K562 (cell line): ENCODE results near the gene DIO3. TPM values are rescaled to one million over a fixed set of nuclear protein-coding genes. Genes with fewer than 3 reads are reported as not detected.

Experiments
- ATAC-seq: fragments of 200-7000 bp; cut with Tn5 transposase; 3 replicates; pipeline ENCODE4 v1.9.1; 2020; ENCODE audit warnings: moderate library complexity
- BruUV-seq: library from RNA; stranded (reverse); fragments of 400-500 nt; replicated peaks from 2 replicates; lab custom pipeline; 2021; lab: Mats Ljungman, UMichigan
- CTCF ChIA-PET: fragments of 300-600 bp; formaldehyde crosslinking; extraction: SDS; loops from one replicate; lab custom pipeline; 2021; ENCODE audit warnings: low intra/inter-chr PET ratio; lab: Yijun Ruan, JAX
- POLR2A ChIA-PET: fragments of 300-600, 350-650 bp; sonication (Branson Sonifier 250); formaldehyde crosslinking; extraction: SDS; loops from one replicate; lab custom pipeline; 2021; ENCODE audit warnings: antibody characterized with exemption, inconsistent platforms; lab: Yijun Ruan, JAX
- DNase-seq, 4 experiments: peaks; one replicate each; pipeline versions ENCODE4 v3.0.0 to v3.0.0-alpha.2; 2011 to 2018; ENCODE audit warnings: low spot score in 3 of 4, mixed read lengths in 3 of 4; ENCODE audit errors: extremely low read depth in 1 of 4
- FAIRE-seq: peaks from 2 replicates; lab custom pipeline; 2011; peaks lifted over from hg19 to GRCh38; lab: Jason Lieb, UNC
- H2AFZ ChIP-seq: 2 replicates; pipeline ENCODE4 v1.6.0; 2011; ENCODE audit warnings: low read depth, low read length, control low read depth, inconsistent platforms
- H3K27ac ChIP-seq: fragments of 200-600 bp; 3 replicates; pipeline ENCODE4 v1.8.0; 2011; ENCODE audit warnings: low read depth, mild to moderate bottlenecking, control low read depth, inconsistent platforms, low read length, moderate library complexity, mixed read lengths; ENCODE audit errors: extremely low read depth
- H3K27me3 ChIP-seq, 2 experiments: fragments of 300-600 bp in 1 of 2; 2 replicates in 1 of 2; 3 replicates in 1 of 2; pipeline versions ENCODE4 v1.6.0 to v1.8.0; 2011; ENCODE audit warnings: inconsistent platforms in 2 of 2, low read length in 2 of 2, mild to moderate bottlenecking in 1 of 2, mixed read lengths in 1 of 2, moderate library complexity in 1 of 2; ENCODE audit not compliant: control insufficient read depth in 2 of 2, insufficient read depth in 2 of 2
- H3K36me3 ChIP-seq: fragments of 300-600 bp; 3 replicates; pipeline ENCODE4 v1.8.0; 2011; ENCODE audit warnings: mild to moderate bottlenecking, low read length, inconsistent platforms; ENCODE audit not compliant: control insufficient read depth, insufficient read depth
- H3K4me1 ChIP-seq, 2 experiments: fragments of 200-600 bp in 1 of 2; replicated peaks in 1 of 2; 2 replicates in 1 of 2; 3 replicates in 1 of 2; pipeline versions ENCODE4 v1.5.1 to v1.8.0; 2011; ENCODE audit warnings: inconsistent platforms in 2 of 2, low read length in 2 of 2, mild to moderate bottlenecking in 1 of 2, mixed read lengths in 1 of 2, moderate library complexity in 1 of 2; ENCODE audit not compliant: control insufficient read depth in 2 of 2, insufficient read depth in 2 of 2
- H3K4me2 ChIP-seq: 2 replicates; pipeline ENCODE4 v1.6.1; 2011; ENCODE audit warnings: low read length, control low read depth, inconsistent platforms, mixed read lengths; ENCODE audit not compliant: insufficient read depth
- H3K4me3 ChIP-seq: fragments of 200-600 bp; sonication (generic), shearing (Covaris generic); 2 replicates; pipeline ENCODE4 v1.5.1; 2016; ENCODE audit warnings: control low read depth, inconsistent platforms
- H3K79me2 ChIP-seq: fragments of 200-600 bp; 3 replicates; pipeline ENCODE4 v1.8.0; 2011; ENCODE audit warnings: low read length, inconsistent platforms; ENCODE audit not compliant: control insufficient read depth, insufficient read depth
- H3K9ac ChIP-seq, 2 experiments: 2 replicates each; pipeline versions ENCODE4 v1.6.0 to v1.6.1; 2011; ENCODE audit warnings: low read depth in 2 of 2, low read length in 2 of 2, control low read depth in 1 of 2, inconsistent platforms in 1 of 2, mild to moderate bottlenecking in 1 of 2, mixed read lengths in 1 of 2; ENCODE audit not compliant: insufficient read depth in 1 of 2
- H3K9me1 ChIP-seq: one replicate; pipeline ENCODE4 v1.6.0; 2011; ENCODE audit warnings: inconsistent platforms, mild to moderate bottlenecking, low read length, moderate library complexity; ENCODE audit not compliant: control insufficient read depth, insufficient read depth
- H3K9me3 ChIP-seq: replicated peaks from 2 replicates; pipeline ENCODE4 v1.5.1; 2011; ENCODE audit warnings: low read depth, low read length, inconsistent platforms; ENCODE audit not compliant: control insufficient read depth, insufficient read depth
- H4K20me1 ChIP-seq: replicated peaks from 2 replicates; pipeline ENCODE4 v1.6.1; 2011; ENCODE audit warnings: low read length, inconsistent platforms, mixed read lengths; ENCODE audit not compliant: control insufficient read depth, insufficient read depth
- KDM5B ChIP-seq: fragments of 200-600 bp; sonication (generic); IDR thresholded peaks from 2 replicates; pipeline ENCODE4 v1.6.1; 2012; ENCODE audit warnings: low read depth, mild to moderate bottlenecking, moderate library complexity, low read length, control low read depth, inconsistent platforms; ENCODE audit not compliant: insufficient replicate concordance
- NFXL1 ChIP-seq: fragments of 450-650 bp; formaldehyde crosslinking; IDR thresholded peaks from 2 replicates; pipeline ENCODE4 v1.4.0; 2021; ENCODE audit warnings: mild to moderate bottlenecking
- NR2F6 ChIP-seq: fragments of 450-650 bp; formaldehyde crosslinking; IDR thresholded peaks from 2 replicates; pipeline ENCODE4 v1.4.0; 2020; ENCODE audit warnings: mild to moderate bottlenecking
- POU5F1 ChIP-seq: fragments of 150-350 bp; IDR thresholded peaks from 2 replicates; pipeline ENCODE4 v1.6.1; 2014; ENCODE audit warnings: borderline replicate concordance, low read length, low read depth, mild to moderate bottlenecking; ENCODE audit not compliant: partially characterized antibody
- RBM15 ChIP-seq: fragments of 200-400 bp; formaldehyde crosslinking; IDR thresholded peaks from 2 replicates; pipeline ENCODE4 v1.6.1; 2018; ENCODE audit warnings: mild to moderate bottlenecking, low read length, moderate library complexity; ENCODE audit not compliant: insufficient read depth
- SIRT6 ChIP-seq: IDR thresholded peaks from one replicate; pipeline ENCODE4 v1.6.1; 2012; ENCODE audit warnings: low read depth, mild to moderate bottlenecking, control low read depth, inconsistent platforms, low read length, moderate library complexity
- SNRNP70 ChIP-seq: fragments of 200-400 bp; formaldehyde crosslinking; optimal IDR thresholded peaks from 2 replicates; pipeline ENCODE3; 2017; ENCODE audit warnings: low read depth, low read length
- WGBS: fragments of 100-300 bp; shearing (Covaris generic); methylation state at CpG from one replicate; pipeline ENCODE4 v1.1.6; 2016; ENCODE audit warnings: low coverage, mixed read lengths; ENCODE audit not compliant: insufficient coverage; ENCODE audit errors: missing lambda C conversion rate; 5-methylcytosine and 5-hydroxymethylcytosine counted together
- in situ Hi-C: fragments of 300-500 bp; cut with MboI; formaldehyde crosslinking; loops from 4 replicates; pipeline ENCODE4 v1.15.0; 2018; ENCODE audit warnings: inconsistent platforms, mixed read lengths
- intact Hi-C: fragments of 100-400 bp; cut with micrococcal nuclease; formaldehyde crosslinking; loops from 2 replicates; pipeline ENCODE4 v1.14.2; 2022
- polyA plus RNA-seq, 8 experiments: library from polyadenylated mRNA; depleted of rRNA in 4 of 8; stranded (reverse) in 5 of 8; unstranded in 3 of 8; fragments of >200 nt; fragmentation: Nextera tagmentation in 2 of 8; fragmentation: Illumina TruSeq in 1 of 8; extraction: Ambion mirVana in 2 of 8; extraction: Trizol in 1 of 8; gene quantifications; 2 replicates each; pipeline versions ENCODE4 v1.2.1 to v1.2.3, GENCODE V29; 2011 to 2014; ENCODE audit warnings: inconsistent platforms in 1 of 8, missing spikeins in 1 of 8
- total RNA-seq, 7 experiments: library from RNA; depleted of rRNA in 6 of 7; stranded (reverse); fragments of >200 nt in 6 of 7; fragmentation: Illumina TruSeq in 2 of 7; extraction: Trizol in 2 of 7; gene quantifications; 2 replicates each; pipeline versions ENCODE4 v1.2.1 to v1.2.3, GENCODE V29; 2011 to 2021; ENCODE audit warnings: low replicate concordance in 1 of 7
- TF ChIP-seq, protein P1 (sequence below): sonication (generic); formaldehyde crosslinking; IDR thresholded peaks from 2 replicates; pipeline ENCODE4 v1.8.0; 2023; ENCODE audit warnings: missing genetic modification reagents, mild to moderate bottlenecking, borderline replicate concordance
- TF ChIP-seq, protein P2 (sequence below): IDR thresholded peaks from 2 replicates; pipeline ENCODE4 v1.6.1; 2011; ENCODE audit not compliant: insufficient read length; ENCODE audit errors: extremely low read depth

The DIO3 gene
- total and polyA plus RNA-seq, 9 of the 15 experiments (the other 6 are each of a cell fraction or from before 2014, with no cell fraction given) = not detected

DNA sequence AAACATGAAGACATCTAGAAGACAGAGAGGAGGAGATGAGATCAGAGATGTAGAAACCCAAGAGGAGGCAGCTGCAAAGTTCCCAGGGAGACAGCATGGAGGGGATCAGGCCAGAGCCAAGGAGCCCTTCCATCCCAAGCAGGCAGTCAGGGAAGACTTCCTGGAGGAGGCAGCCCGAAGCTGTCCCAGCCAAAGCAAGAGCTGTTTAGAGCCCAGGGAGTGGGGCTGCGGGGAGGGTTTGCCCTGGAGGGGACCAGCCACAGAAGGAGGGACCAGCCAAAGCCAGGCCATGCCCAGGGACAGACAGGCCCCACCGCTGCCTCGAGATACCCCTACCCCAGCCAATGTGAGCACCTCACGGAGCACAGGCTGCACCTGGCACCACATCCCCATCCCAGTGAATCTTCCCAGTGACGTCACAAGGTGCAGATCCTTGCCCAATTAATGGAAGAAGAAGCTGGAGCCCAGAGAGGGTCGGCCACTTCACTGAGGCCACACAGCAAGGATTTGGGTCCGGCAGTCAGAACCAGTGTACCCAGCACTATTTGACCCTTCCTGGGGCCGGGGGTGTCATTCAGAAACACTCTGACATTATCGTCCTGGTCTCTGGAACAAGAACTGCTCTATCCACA, 14.1 kb upstream of the DIO3 start (continued):
- TF ChIP-seq, protein P1, sequence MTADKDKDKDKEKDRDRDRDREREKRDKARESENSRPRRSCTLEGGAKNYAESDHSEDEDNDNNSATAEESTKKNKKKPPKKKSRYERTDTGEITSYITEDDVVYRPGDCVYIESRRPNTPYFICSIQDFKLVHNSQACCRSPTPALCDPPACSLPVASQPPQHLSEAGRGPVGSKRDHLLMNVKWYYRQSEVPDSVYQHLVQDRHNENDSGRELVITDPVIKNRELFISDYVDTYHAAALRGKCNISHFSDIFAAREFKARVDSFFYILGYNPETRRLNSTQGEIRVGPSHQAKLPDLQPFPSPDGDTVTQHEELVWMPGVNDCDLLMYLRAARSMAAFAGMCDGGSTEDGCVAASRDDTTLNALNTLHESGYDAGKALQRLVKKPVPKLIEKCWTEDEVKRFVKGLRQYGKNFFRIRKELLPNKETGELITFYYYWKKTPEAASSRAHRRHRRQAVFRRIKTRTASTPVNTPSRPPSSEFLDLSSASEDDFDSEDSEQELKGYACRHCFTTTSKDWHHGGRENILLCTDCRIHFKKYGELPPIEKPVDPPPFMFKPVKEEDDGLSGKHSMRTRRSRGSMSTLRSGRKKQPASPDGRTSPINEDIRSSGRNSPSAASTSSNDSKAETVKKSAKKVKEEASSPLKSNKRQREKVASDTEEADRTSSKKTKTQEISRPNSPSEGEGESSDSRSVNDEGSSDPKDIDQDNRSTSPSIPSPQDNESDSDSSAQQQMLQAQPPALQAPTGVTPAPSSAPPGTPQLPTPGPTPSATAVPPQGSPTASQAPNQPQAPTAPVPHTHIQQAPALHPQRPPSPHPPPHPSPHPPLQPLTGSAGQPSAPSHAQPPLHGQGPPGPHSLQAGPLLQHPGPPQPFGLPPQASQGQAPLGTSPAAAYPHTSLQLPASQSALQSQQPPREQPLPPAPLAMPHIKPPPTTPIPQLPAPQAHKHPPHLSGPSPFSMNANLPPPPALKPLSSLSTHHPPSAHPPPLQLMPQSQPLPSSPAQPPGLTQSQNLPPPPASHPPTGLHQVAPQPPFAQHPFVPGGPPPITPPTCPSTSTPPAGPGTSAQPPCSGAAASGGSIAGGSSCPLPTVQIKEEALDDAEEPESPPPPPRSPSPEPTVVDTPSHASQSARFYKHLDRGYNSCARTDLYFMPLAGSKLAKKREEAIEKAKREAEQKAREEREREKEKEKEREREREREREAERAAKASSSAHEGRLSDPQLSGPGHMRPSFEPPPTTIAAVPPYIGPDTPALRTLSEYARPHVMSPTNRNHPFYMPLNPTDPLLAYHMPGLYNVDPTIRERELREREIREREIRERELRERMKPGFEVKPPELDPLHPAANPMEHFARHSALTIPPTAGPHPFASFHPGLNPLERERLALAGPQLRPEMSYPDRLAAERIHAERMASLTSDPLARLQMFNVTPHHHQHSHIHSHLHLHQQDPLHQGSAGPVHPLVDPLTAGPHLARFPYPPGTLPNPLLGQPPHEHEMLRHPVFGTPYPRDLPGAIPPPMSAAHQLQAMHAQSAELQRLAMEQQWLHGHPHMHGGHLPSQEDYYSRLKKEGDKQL = no peak

DNA sequence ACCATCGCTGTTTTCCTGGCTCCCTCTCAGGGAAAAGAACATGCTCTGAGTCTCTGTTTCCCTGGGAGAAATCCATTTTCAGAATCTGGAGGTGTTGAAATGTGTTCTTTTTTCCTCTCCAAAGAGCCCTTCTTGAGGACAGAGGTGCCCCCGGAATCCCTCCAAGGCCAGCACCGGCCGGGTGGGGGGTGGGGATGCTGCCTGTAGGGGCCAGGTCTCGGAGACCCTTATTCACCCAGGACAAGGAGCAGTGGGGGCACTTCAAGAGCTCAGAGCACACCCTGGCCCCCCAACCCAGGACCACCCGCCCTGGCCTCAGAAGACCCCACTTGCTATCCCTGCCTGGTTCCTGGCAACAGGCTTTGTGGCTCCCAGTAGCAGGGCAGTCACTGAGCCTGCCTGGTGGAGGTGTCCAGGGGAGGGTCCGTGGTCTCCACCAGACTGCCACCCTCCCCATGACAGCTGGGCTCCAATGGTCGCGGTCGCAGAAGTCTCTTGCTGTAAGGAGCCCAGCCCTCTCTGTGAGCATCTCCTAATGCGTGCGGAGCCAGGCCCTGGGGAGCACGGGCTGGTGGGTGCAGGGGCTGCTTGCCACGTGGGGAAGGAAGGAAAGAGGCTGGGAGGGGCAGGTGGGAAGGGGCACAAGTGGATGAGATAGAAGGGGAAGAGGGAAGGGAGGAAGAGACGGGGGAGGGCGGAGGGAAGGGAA, 13.2 kb upstream of the DIO3 start:
- ATAC-seq (no peak), DNase-seq (no peak), FAIRE-seq (no peak)
- 0% methylated on average over 5 of the region's 16 CpGs for WGBS
- intact Hi-C loops (no loop called here), in situ Hi-C loops (no loop called here)
- no peak overlapping the region for H3K4me3 ChIP-seq
- peaks cover 0 to 10% of the 10 kb centered on the region in 2 experiments; a peak in 3 of 5 replicates for H3K4me1 ChIP-seq
- CTCF ChIA-PET = no interaction called here
- no peak overlapping the region for H3K4me2 ChIP-seq
- BruUV-seq = no TSS peak
- no peak overlapping the region for H2AFZ ChIP-seq
- no peaks in the 10 kb centered on the region for H3K36me3 ChIP-seq
- H3K9me3 ChIP-seq = no peaks in the 10 kb centered on the region
- H3K27me3 ChIP-seq = peaks cover 0 to 15% of the 10 kb centered on the region in 2 experiments; a peak in 2 of 5 replicates
- no peaks in the 10 kb centered on the region for H3K9me1 ChIP-seq
- H3K27ac ChIP-seq = no peak overlapping the region
- no peak overlapping the region for H3K9ac ChIP-seq
- POLR2A ChIA-PET = interaction anchor here (0.6 kb wide), 1 partner anchor 20 kb away, joined by 3 read pairs; no protein-coding TSS in a partner anchor
- TF ChIP-seq POU5F1 = no peak
- TF ChIP-seq, protein P2, sequence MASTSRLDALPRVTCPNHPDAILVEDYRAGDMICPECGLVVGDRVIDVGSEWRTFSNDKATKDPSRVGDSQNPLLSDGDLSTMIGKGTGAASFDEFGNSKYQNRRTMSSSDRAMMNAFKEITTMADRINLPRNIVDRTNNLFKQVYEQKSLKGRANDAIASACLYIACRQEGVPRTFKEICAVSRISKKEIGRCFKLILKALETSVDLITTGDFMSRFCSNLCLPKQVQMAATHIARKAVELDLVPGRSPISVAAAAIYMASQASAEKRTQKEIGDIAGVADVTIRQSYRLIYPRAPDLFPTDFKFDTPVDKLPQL = no peak
- no peak for TF ChIP-seq NFXL1 (CRISPR knock-in tag)
- TF ChIP-seq SIRT6 = no peak
- no peak for TF ChIP-seq RBM15
- TF ChIP-seq SNRNP70 = no peak
- no peak for TF ChIP-seq KDM5B
- no peak for TF ChIP-seq NR2F6 (CRISPR knock-in tag)
- H4K20me1 ChIP-seq = no peaks in the 10 kb centered on the region
- no peaks in the 10 kb centered on the region for H3K79me2 ChIP-seq
